ENCODE results near the gene SAMD8. TPM values are rescaled to one million over a fixed set of nuclear protein-coding genes. Genes with fewer than 3 reads are reported as not detected.

SAMD8 gene
- total RNA-seq, 1 donor from 2014 or later: 21.7 TPM

- DNase-seq: no peak
- no peak for ATAC-seq
- intact Hi-C loops (cut with DNase I): no loop called here
- no peak overlapping the region for H3K27ac ChIP-seq
- no peaks in the 10 kb centered on the region for H3K36me3 ChIP-seq
- no peaks in the 10 kb centered on the region for H3K27me3 ChIP-seq (ENCODE audit: low read depth)
- no peaks in the 10 kb centered on the region for H3K4me1 ChIP-seq
- H3K4me3 ChIP-seq: no peak overlapping the region
- no peak for TF ChIP-seq CTCF (IDR thresholded peaks at IDR 0.05)
- H3K9me3 ChIP-seq: no peaks in the 10 kb centered on the region
Observed at GRCh38 chr10:75080554-75080953, 30.9 kb upstream of the SAMD8 start.

GRCh38 chr10:75081379-75081778, 30.1 kb upstream of the SAMD8 start:
- no peak for DNase-seq
- no peak overlapping the region for H3K27ac ChIP-seq
- no peaks in the 10 kb centered on the region for H3K4me1 ChIP-seq
- no peaks in the 10 kb centered on the region for H3K27me3 ChIP-seq (ENCODE audit: low read depth)
- no peaks in the 10 kb centered on the region for H3K9me3 ChIP-seq
- intact Hi-C loops (cut with DNase I): no loop called here
- no peak overlapping the region for H3K4me3 ChIP-seq
- TF ChIP-seq CTCF (IDR thresholded peaks at IDR 0.05): no peak
- H3K36me3 ChIP-seq: no peaks in the 10 kb centered on the region
- ATAC-seq: no peak

- ATAC-seq: no peak
- no peak overlapping the region for H3K4me3 ChIP-seq
- no peak overlapping the region for H3K27ac ChIP-seq
- intact Hi-C loops (cut with DNase I): no loop called here
- no peaks in the 10 kb centered on the region for H3K27me3 ChIP-seq (ENCODE audit: low read depth)
- H3K36me3 ChIP-seq: no peaks in the 10 kb centered on the region
- TF ChIP-seq CTCF (IDR thresholded peaks at IDR 0.05): no peak
- no peaks in the 10 kb centered on the region for H3K4me1 ChIP-seq
- H3K9me3 ChIP-seq: no peaks in the 10 kb centered on the region
- no peak for DNase-seq
Observed at GRCh38 chr10:75083972-75084833, 27.3 kb upstream of the SAMD8 start.

- no peak for DNase-seq
- intact Hi-C loops (cut with DNase I): no loop called here
Observed at GRCh38 chr10:75084834-75085384, 26.5 kb upstream of the SAMD8 start.

GRCh38 chr10:75086278-75086934, 25.1 kb upstream of the SAMD8 start:
- Histone ChIP-seq H3K27ac (no peak overlapping the region), H3K4me3 (no peak overlapping the region), H3K9me3 (no peaks in the 10 kb centered on the region), H3K36me3 (no peaks in the 10 kb centered on the region), H3K27me3 (ENCODE audit: low read depth) (no peaks in the 10 kb centered on the region), H3K4me1 (no peaks in the 10 kb centered on the region)
- TF ChIP-seq CTCF (IDR thresholded peaks at IDR 0.05): no peak
- intact Hi-C loops (cut with DNase I): no loop called here
- DNase-seq: no peak
- ATAC-seq: no peak

More at GRCh38 chr10:75084834-75085384, 26.5 kb upstream of the SAMD8 start:
- Histone ChIP-seq H3K27ac (no peak overlapping the region), H3K4me3 (no peak overlapping the region), H3K4me1 (no peaks in the 10 kb centered on the region), H3K9me3 (no peaks in the 10 kb centered on the region), H3K27me3 (ENCODE audit: low read depth) (no peaks in the 10 kb centered on the region), H3K36me3 (no peaks in the 10 kb centered on the region)
- ATAC-seq: no peak
- no peak for TF ChIP-seq CTCF (IDR thresholded peaks at IDR 0.05)

All from lower lobe of right lung (tissue), 2 donors.